Astrocyte of the cerebellum (primary cell): ENCODE results near the gene L3MBTL4.
A peak's percentile ranks its signal among the peaks of the same experiment; 100 is the strongest.

ENCODE experiments used
- DNase-seq: peaks from one replicate; pipeline ENCODE4 v3.0.0-alpha.2; 2011; ENCODE audit warnings: low read depth
- H3K4me3 ChIP-seq: 2 replicates; pipeline ENCODE4 v1.5.1; 2011; ENCODE audit warnings: mild to moderate bottlenecking, low read depth, low read length, moderate library complexity
- in situ Hi-C: cut with HindIII; loops from 2 replicates; pipeline ENCODE4 v1.10.0; 2017; ENCODE audit warnings: low sequenced_read_pairs
- TF ChIP-seq, protein P1 (sequence below): IDR thresholded peaks from 2 replicates; pipeline ENCODE4 v1.5.1; 2012; ENCODE audit warnings: low read length, low read depth, moderate library complexity, mild to moderate bottlenecking; ENCODE audit errors: missing control alignments

Gene L3MBTL4

GRCh38 chr18:6435731-6436130 lies 21.0 kb upstream of the L3MBTL4 start:
- no peak overlapping the region for H3K4me3 ChIP-seq
- in situ Hi-C loops = no loop called here
- no peak for DNase-seq
- TF ChIP-seq, protein P1, sequence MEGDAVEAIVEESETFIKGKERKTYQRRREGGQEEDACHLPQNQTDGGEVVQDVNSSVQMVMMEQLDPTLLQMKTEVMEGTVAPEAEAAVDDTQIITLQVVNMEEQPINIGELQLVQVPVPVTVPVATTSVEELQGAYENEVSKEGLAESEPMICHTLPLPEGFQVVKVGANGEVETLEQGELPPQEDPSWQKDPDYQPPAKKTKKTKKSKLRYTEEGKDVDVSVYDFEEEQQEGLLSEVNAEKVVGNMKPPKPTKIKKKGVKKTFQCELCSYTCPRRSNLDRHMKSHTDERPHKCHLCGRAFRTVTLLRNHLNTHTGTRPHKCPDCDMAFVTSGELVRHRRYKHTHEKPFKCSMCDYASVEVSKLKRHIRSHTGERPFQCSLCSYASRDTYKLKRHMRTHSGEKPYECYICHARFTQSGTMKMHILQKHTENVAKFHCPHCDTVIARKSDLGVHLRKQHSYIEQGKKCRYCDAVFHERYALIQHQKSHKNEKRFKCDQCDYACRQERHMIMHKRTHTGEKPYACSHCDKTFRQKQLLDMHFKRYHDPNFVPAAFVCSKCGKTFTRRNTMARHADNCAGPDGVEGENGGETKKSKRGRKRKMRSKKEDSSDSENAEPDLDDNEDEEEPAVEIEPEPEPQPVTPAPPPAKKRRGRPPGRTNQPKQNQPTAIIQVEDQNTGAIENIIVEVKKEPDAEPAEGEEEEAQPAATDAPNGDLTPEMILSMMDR = no peak

GRCh38 chr18:6434987-6435709 lies 20.4 kb upstream of the L3MBTL4 start:
- TF ChIP-seq, protein P1 = no peak
- no peak for DNase-seq
- H3K4me3 ChIP-seq = no peak overlapping the region
- in situ Hi-C loops = no loop called here

GRCh38 chr18:6434481-6434880 lies 19.8 kb upstream of the L3MBTL4 start:
- TF ChIP-seq, protein P1 = no peak
- no peak overlapping the region for H3K4me3 ChIP-seq
- no peak for DNase-seq
- in situ Hi-C loops = no loop called here

DNA sequence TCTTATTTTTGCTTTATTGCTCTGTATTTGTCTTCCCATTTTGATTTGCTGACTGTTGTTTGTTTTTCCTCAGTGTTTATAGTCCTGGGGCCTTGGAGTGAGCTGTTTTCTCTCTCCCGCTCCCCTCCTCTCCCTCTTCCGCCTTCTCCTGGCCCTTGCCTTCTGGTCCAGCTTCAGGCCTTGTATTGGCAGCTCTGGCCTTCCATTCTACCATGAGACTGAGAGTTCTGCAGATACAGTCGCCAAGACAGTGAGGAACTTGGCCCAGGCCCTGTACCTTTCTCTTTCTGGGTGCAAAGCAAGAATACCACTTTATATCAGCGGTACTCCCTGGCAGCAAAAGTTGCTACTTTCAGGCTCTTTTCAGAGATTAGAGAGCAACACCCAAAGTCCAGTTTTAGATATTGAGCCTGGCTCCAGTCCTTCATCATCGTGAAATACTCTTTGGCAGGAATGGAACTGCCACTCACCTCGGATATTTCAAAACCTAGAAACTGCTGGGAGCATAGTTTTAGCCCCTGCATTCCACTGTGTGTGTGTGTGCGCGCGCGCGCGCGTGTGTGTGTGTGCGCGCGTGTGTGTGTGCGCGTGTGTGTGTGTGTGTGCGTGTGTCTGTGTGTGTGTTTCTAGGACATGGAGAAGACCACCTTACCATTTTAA lies 17.1 kb upstream of the L3MBTL4 start:
- in situ Hi-C loops = no loop called here
- no peak for DNase-seq
- H3K4me3 ChIP-seq = no peak overlapping the region
- TF ChIP-seq, protein P1 = no peak

DNA sequence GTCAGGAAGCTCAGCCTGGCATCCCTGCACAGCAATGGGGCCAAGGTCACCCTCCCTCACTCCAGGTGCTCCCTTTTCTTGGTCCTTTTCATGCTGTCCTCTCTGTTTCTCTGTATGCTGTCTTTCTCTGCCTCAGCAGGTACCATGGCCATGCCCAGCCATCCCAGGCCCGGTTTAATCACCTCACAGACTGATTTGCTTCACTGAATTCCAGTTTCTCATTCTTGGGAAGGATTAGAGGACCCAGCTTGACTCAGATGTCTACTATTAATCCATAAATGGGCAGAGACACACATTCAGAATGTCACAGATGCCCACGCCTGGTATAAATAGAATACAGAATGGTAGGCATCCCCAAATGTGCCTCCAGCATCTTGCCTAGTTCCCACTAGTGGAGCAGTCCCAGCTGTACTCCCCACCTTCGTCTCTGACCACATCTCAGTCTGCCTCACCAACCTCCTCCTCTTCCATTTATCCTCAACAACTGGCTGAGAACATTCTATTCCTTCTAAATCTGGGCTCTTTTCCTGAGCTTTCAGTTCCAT lies 14.2 kb upstream of the L3MBTL4 start:
- TF ChIP-seq, protein P1 = no peak
- H3K4me3 ChIP-seq = no peak overlapping the region
- DNase-seq = no peak
- in situ Hi-C loops = no loop called here

- in situ Hi-C loops = no loop called here
- DNase-seq = peak; percentile 6
- TF ChIP-seq, protein P1 = no peak
These were observed 12.6 kb upstream of the L3MBTL4 start for GRCh38 chr18:6427286-6427685.

More at GRCh38 chr18:6427286-6427685, 12.6 kb upstream of the L3MBTL4 start:
- no peak overlapping the region for H3K4me3 ChIP-seq
